AG09309 (cell line): ENCODE results near the gene C4A.
"Not testable (repeated sequence)": the region's sequence is repeated elsewhere in the genome, so short reads cannot be mapped to it uniquely, and the experiment has no call there.

ENCODE experiments used
- DNase-seq: peaks from one replicate; pipeline ENCODE4 v3.0.0-alpha.2; 2010; ENCODE audit warnings: low read depth
- H3K4me3 ChIP-seq: 2 replicates; pipeline ENCODE4 v1.5.1; 2011; ENCODE audit warnings: mild to moderate bottlenecking, low read depth, low read length, moderate library complexity; ENCODE audit not compliant: control insufficient read depth
- TF ChIP-seq, protein P1 (sequence below): IDR thresholded peaks from 2 replicates; pipeline ENCODE4 v1.5.1; 2011; ENCODE audit warnings: mild to moderate bottlenecking, low read depth, low read length, inconsistent platforms; ENCODE audit not compliant: insufficient read depth, control insufficient read depth; ENCODE audit errors: missing control alignments

The C4A gene

DNA sequence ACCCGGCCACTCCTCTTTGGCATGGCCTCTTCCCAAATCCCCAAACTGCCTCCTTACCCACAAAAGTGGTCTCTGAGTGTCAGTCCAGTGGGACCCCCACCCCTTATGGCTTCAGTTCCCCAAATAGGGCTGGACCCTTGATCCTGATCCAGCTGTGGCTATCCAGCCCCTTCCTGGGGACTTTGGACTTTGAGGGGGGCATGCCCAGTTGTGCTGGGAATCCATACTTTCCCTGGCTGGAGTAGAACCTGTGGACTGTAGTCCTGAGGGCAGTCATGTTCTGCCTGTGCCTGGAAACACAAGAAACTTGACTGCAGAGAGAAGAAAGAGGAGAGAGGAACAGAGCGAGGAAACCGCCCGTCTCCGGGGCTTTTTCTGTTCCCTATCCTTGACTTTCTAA is 55.3 kb downstream of the C4A start:
- DNase-seq, H3K4me3 ChIP-seq: not testable (repeated sequence)

DNA sequence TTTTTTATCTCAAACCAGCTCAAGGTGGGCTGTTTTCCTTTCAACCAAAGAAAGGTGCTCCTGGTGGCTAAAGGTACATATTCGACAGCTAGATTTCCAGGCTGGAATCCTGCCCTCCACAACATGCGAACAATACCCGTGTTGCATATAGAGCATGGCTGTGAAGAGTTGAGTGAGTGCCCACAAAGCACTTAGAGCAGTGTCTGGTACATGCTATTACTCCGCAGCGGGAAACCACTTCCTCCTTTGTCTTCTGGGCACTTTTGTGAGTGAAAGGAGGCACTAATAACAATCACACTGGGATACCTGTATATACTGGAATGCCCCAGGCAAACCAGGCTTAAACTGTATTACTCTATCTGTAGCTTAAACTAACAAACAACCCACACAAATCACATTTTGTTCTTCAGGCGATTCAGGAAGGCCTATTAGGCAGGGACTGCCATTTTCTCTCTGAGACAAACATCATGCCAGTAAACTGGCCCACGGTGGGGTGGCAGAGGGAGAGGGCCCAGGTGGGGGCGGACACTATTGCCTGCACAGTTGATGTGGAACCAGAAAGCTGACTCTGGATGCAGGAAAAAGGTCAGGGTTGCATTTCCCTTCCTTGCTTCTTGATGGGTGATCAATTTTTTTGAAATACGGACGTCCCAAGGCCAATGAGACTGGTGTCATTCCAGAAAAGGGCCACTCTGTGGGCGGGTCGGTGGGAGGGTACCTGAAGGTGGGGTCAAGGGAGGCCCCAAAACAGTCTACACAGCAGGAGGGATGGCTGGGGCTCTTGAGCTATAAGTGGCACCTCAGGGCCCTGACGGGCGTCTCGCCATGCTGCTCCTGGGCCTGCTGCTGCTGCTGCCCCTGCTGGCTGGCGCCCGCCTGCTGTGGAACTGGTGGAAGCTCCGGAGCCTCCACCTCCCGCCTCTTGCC is 56.0 kb downstream of the C4A start, which contains the start of gene CYP21A2:
Gene CYP21A2, plus strand, starts transcription at position 818 of the 927 bp plus-strand sequence. Its CDS starts 8 bp downstream, at position 826.
- H3K4me3 ChIP-seq, DNase-seq: not testable (repeated sequence)

DNA sequence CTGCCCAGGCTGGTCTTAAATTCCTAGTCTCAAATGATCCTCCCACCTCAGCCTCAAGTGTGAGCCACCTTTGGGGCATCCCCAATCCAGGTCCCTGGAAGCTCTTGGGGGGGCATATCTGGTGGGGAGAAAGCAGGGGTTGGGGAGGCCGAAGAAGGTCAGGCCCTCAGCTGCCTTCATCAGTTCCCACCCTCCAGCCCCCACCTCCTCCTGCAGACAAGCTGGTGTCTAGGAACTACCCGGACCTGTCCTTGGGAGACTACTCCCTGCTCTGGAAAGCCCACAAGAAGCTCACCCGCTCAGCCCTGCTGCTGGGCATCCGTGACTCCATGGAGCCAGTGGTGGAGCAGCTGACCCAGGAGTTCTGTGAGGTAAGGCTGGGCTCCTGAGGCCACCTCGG is 57.0 kb downstream of the C4A start:
- not testable (repeated sequence) for H3K4me3 ChIP-seq, DNase-seq

GRCh38 chr6:32039321-32040274 is 57.7 kb downstream of the C4A start:
- H3K4me3 ChIP-seq, DNase-seq: not testable (repeated sequence)

DNA sequence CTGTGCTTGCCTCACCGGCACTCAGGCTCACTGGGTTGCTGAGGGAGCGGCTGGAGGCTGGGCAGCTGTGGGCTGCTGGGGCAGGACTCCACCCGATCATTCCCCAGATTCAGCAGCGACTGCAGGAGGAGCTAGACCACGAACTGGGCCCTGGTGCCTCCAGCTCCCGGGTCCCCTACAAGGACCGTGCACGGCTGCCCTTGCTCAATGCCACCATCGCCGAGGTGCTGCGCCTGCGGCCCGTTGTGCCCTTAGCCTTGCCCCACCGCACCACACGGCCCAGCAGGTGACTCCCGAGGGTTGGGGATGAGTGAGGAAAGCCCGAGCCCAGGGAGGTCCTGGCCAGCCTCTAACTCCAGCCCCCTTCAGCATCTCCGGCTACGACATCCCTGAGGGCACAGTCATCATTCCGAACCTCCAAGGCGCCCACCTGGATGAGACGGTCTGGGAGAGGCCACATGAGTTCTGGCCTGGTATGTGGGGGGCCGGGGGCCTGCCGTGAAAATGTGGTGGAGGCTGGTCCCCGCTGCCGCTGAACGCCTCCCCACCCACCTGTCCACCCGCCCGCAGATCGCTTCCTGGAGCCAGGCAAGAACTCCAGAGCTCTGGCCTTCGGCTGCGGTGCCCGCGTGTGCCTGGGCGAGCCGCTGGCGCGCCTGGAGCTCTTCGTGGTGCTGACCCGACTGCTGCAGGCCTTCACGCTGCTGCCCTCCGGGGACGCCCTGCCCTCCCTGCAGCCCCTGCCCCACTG is 58.6 kb downstream of the C4A start:
- not testable (repeated sequence) for DNase-seq, H3K4me3 ChIP-seq

DNA sequence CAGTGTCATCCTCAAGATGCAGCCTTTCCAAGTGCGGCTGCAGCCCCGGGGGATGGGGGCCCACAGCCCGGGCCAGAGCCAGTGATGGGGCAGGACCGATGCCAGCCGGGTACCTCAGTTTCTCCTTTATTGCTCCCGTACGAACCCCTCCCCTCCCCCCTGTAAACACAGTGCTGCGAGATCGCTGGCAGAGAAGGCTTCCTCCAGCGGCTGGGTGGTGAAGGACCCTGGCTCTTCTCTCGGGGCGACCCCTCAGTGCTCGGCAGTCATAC is 59.1 kb downstream of the C4A start:
- DNase-seq = not testable (repeated sequence)

DNA sequence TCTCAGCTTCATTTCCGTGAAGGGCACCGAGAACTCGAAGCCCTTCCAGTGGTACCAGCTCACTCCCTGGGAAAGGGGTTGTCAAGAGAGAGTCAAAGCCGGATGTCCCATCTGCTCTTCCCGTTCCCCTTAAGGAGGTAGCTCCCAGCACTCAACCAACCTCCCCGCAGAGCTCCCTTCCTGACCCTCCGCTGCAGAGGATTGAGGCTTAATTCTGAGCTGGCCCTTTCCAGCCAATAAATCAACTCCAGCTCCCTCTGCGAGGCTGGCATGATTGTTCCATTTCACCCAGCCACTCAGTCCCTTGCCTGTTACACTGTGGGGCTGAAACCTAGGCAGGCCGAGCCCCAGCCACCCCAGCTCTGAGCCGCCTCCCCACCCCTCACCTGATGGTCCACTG is 59.5 kb downstream of the C4A start:
- not testable (repeated sequence) for DNase-seq, H3K4me3 ChIP-seq

More for the DNA sequence above, 59.1 kb downstream of the C4A start:
- H3K4me3 ChIP-seq = not testable (repeated sequence)

GRCh38 chr6:32042276-32042675 is 60.4 kb downstream of the C4A start:
- DNase-seq, H3K4me3 ChIP-seq: not testable (repeated sequence)

GRCh38 chr6:32043589-32044380 is 61.9 kb downstream of the C4A start:
- not testable (repeated sequence) for H3K4me3 ChIP-seq, DNase-seq

- DNase-seq, H3K4me3 ChIP-seq: not testable (repeated sequence)
These were observed 63.1 kb downstream of the C4A start for GRCh38 chr6:32044916-32045315.

- TF ChIP-seq, protein P1, sequence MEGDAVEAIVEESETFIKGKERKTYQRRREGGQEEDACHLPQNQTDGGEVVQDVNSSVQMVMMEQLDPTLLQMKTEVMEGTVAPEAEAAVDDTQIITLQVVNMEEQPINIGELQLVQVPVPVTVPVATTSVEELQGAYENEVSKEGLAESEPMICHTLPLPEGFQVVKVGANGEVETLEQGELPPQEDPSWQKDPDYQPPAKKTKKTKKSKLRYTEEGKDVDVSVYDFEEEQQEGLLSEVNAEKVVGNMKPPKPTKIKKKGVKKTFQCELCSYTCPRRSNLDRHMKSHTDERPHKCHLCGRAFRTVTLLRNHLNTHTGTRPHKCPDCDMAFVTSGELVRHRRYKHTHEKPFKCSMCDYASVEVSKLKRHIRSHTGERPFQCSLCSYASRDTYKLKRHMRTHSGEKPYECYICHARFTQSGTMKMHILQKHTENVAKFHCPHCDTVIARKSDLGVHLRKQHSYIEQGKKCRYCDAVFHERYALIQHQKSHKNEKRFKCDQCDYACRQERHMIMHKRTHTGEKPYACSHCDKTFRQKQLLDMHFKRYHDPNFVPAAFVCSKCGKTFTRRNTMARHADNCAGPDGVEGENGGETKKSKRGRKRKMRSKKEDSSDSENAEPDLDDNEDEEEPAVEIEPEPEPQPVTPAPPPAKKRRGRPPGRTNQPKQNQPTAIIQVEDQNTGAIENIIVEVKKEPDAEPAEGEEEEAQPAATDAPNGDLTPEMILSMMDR = no peak
- H3K4me3 ChIP-seq = no peak overlapping the region
- no peak for DNase-seq
These were observed 64.1 kb downstream of the C4A start for GRCh38 chr6:32045811-32046449.
